ENCODE measurements around the gene SPECC1.

The SPECC1 gene

GRCh38 chr17:20211246-20211645 lies 202.1 kb downstream of the SPECC1 start:
- DNase-seq (ENCODE audit: low read depth): no peak
- no peak overlapping the region for H3K4me3 ChIP-seq (ENCODE audit: low read length)
- TF ChIP-seq, protein P1, sequence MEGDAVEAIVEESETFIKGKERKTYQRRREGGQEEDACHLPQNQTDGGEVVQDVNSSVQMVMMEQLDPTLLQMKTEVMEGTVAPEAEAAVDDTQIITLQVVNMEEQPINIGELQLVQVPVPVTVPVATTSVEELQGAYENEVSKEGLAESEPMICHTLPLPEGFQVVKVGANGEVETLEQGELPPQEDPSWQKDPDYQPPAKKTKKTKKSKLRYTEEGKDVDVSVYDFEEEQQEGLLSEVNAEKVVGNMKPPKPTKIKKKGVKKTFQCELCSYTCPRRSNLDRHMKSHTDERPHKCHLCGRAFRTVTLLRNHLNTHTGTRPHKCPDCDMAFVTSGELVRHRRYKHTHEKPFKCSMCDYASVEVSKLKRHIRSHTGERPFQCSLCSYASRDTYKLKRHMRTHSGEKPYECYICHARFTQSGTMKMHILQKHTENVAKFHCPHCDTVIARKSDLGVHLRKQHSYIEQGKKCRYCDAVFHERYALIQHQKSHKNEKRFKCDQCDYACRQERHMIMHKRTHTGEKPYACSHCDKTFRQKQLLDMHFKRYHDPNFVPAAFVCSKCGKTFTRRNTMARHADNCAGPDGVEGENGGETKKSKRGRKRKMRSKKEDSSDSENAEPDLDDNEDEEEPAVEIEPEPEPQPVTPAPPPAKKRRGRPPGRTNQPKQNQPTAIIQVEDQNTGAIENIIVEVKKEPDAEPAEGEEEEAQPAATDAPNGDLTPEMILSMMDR (conservative IDR thresholded peaks at IDR 0.05; ENCODE audit: low read length): no peak

DNA sequence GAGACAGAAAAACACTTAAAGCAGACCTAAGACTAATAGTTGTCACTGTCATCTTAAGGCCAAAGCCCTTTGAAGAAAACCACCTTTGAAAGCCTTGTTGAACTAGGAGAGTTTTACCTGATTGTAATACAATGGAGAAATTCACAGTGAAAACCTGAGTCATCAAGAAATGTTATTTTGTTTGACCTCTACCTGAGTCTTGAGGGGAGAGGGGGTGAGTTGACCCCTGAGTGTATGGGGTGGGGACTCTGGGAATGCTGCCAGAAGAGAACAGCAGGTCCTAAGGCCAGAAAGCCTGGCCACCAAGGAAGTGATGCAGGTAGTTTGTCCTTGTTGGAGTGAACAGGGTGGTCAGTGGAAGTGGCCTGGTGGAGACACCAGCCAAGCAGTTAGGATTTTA lies 204.3 kb downstream of the SPECC1 start:
- no peak for DNase-seq (ENCODE audit: low read depth)
- H3K4me3 ChIP-seq (ENCODE audit: low read length): no peak overlapping the region
- TF ChIP-seq, protein P1 (conservative IDR thresholded peaks at IDR 0.05; ENCODE audit: low read length): no peak

GRCh38 chr17:20214794-20215193 lies 205.6 kb downstream of the SPECC1 start:
- H3K4me3 ChIP-seq (ENCODE audit: low read length): no peak overlapping the region
- TF ChIP-seq, protein P1 (conservative IDR thresholded peaks at IDR 0.05; ENCODE audit: low read length): no peak
- DNase-seq (ENCODE audit: low read depth): no peak

DNA sequence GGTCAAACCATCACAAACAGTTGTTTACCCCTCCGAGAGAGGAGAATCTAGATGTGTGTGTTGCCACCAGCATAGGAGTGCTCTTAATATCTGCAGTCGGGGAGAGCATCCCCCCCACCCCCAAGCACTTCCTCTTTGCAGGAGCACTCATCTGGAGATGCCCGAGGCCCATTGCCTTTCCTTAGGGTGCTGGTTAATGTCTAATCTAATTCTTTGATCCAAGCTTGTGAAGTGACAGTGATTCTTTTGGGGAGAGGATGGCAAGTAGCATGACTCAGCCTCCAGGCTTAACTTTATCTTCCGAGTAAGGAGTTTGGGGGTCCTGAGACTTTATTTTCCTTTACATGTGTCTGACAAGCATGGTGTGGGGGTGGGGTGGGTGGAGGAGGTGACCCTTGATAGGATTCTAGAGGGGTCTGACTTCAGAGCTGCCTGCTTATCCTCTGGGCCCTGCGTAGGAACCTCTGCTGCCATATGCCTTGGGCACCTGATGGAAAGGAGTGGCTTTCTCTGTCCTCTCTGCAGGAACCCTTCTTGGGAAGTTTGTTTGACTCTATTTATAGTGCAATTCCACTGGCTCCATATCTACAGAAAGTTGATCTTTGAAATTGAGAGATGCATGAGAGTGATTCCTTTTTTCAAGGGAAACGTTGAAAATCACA lies 207.1 kb downstream of the SPECC1 start:
- no peak for DNase-seq (ENCODE audit: low read depth)

GRCh38 chr17:20216853-20217252 lies 207.7 kb downstream of the SPECC1 start:
- TF ChIP-seq, protein P1 (conservative IDR thresholded peaks at IDR 0.05; ENCODE audit: low read length): no peak
- H3K4me3 ChIP-seq (ENCODE audit: low read length): no peak overlapping the region
- no peak for DNase-seq (ENCODE audit: low read depth)

More for the DNA sequence above, 207.1 kb downstream of the SPECC1 start:
- TF ChIP-seq, protein P1 (conservative IDR thresholded peaks at IDR 0.05; ENCODE audit: low read length): no peak
- H3K4me3 ChIP-seq (ENCODE audit: low read length): no peak overlapping the region

- DNase-seq (ENCODE audit: low read depth): no peak
- TF ChIP-seq, protein P1 (conservative IDR thresholded peaks at IDR 0.05; ENCODE audit: low read length): no peak
- H3K4me3 ChIP-seq (ENCODE audit: low read length): no peak overlapping the region
These were observed 208.5 kb downstream of the SPECC1 start for GRCh38 chr17:20217677-20218076.

GRCh38 chr17:20218272-20218671 lies 209.1 kb downstream of the SPECC1 start:
- H3K4me3 ChIP-seq (ENCODE audit: low read length): no peak overlapping the region
- TF ChIP-seq, protein P1 (conservative IDR thresholded peaks at IDR 0.05; ENCODE audit: low read length): no peak
- no peak for DNase-seq (ENCODE audit: low read depth)

Data from AG10803 (cell line).